ENCODE results near the gene SLC12A9.

Gene SLC12A9

DNA sequence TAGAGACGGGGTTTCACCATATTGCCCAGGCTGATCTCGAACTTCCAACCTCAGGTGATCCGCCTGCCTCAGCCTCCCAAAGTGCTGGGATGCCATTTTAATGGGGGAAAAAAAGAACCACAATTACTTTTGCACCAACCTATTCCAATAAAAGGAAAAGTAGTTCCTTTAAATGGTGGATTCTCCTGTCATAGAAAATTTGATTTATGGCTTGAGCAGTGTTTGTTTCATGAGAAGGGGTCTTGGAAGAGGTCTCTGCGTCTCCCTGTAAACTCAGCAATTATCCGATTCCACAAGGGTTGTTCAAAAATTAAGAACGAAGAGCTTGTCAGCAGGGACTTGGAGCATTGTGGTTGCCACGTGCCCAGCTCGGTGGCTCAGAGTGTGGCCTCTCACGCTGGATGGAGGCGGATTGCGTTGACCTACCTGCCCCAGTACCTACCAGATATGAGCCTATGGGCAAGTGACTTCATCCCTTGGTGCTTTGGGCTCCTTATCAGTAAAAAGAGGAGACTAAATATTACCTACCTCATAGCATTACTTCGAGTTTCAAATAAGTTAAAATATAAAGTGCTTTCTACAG, 11.8 kb downstream of the SLC12A9 start:
- DNase-seq (ENCODE audit: low spot score): no peak

DNA sequence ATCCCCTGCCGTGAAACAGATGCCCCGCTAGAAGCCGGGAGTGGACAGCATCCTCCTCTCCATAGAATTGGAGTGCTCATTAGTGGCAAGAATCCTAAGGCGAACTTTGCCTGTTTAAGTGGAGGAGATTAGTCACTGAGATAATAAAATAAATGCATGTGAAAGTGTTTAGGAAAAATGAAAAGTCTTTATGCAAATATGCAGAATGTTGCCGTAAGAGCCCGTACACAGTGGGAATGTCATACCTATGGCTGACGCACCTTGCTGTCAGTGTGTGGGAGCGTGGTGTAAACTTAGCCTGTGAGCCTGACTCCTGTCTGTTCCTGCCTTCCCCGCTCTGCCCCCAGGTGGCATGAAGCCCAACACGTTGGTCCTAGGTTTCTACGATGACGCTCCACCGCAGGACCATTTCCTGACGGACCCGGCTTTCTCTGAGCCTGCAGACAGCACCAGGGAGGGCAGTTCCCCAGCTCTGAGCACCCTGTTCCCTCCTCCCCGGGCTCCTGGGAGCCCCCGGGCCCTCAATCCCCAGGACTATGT, 12.9 kb downstream of the SLC12A9 start:
- DNase-seq (ENCODE audit: low spot score): no peak

DNA sequence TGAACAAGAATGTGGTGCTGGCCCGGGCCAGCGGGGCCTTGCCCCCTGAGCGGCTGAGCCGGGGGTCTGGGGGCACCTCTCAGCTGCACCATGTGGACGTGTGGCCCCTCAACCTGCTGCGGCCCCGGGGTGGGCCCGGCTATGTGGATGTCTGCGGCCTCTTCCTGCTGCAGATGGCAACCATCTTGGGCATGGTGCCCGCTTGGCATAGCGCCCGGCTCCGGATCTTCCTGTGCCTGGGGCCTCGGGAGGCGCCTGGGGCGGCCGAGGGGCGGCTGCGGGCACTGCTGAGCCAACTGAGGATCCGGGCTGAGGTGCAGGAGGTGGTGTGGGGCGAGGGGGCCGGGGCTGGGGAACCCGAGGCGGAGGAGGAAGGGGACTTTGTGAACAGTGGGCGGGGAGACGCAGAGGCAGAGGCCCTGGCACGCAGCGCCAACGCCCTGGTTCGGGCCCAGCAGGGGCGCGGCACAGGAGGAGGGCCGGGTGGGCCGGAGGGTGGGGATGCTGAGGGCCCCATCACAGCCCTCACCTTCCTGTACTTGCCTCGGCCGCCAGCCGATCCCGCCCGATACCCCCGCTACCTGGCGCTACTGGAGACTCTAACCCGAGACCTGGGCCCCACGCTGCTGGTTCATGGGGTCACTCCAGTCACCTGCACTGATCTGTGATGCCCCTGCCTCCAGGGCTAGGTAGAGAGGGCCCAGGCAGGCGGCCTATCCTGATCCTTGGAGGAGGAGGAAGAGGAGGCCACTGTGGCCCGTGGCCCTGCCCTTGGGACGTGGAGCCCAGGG, 13.6 kb downstream of the SLC12A9 start:
- DNase-seq (ENCODE audit: low spot score): no peak

DNA sequence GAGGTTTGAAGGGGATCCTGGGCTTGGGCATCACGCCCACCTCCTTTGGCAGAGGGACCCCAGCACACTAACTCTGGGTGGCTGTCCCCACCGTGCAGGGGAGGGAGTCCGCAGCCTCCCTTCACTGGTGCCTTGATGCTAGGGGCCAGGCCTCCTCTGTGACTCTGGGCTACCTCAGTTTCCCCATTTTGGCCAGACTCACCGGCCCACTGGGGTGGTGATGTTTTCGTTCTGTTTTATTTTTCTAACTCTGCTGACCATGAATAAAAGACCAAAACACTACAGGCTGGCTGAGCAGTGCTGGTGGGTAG, 14.2 kb downstream of the SLC12A9 start:
- no peak for DNase-seq (ENCODE audit: low spot score)

DNA sequence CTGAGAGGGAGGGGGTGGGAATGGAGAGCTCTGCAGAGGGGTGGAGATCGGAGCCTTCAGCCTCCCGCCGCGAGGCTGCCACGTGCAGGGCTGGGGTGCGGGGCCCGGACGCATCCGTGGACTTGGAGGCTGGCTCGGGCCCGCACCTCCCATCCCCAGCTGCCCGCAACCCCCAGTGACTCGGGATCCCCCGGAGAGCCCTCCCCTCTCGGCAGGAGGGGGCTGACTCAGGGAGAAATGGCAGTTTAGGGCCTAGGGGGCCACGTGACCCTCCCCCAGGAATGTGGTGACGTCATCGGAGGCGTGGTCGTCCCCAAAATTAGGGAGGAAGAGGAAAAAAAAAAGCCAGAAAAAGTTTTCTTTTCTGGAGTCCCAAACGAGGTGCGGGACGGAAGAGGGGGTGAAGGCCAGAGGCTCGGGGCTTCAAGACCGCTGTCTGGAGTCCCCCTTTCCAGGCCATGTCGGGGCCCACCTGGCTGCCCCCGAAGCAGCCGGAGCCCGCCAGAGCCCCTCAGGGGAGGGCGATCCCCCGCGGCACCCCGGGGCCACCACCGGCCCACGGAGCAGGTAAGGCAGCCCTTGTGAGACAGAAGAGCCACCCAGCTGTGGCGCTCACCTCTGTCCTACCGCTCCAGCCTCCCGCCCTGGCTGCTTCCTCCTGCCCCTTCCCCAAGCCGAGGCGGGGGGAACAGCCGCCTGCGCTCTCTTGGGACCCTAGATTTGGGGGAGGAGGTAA, 14.7 kb downstream of the SLC12A9 start, which contains the start of gene TRIP6:
Gene TRIP6, plus strand, starts transcription at position 348 of the 736 bp plus-strand sequence. Its CDS starts 111 bp downstream, at position 459.
- DNase-seq (ENCODE audit: low spot score): no peak

DNA sequence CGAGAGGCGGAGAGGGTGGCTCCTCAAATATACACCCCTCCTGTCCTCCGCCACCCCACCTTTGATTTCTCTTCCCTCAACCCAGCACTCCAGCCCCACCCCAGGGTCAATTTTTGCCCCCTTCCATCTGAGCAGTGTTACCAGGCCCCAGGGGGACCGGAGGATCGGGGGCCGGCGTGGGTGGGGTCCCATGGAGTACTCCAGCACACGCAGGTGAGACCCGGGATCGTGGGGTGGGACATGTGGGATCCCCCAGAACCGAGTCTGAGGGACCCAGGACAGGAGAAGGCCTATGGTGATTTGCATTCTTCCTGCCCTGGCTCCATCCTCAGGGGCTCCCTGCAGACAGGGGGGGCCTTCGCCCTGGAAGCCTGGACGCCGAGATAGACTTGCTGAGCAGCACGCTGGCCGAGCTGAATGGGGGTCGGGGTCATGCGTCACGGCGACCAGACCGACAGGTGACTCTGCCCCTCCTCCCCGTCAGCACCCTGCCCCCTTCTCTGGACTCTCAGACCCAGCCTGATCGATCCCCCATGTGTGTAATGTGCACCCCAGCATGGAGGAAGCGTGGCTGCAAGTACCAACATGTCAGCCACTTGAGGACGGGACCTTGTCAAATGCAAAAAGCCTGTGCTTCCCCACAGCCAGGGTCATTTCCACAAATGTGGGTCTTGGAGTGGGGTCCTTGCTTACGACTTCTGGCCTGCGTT, 15.4 kb downstream of the SLC12A9 start:
- DNase-seq (ENCODE audit: low spot score): no peak

DNA sequence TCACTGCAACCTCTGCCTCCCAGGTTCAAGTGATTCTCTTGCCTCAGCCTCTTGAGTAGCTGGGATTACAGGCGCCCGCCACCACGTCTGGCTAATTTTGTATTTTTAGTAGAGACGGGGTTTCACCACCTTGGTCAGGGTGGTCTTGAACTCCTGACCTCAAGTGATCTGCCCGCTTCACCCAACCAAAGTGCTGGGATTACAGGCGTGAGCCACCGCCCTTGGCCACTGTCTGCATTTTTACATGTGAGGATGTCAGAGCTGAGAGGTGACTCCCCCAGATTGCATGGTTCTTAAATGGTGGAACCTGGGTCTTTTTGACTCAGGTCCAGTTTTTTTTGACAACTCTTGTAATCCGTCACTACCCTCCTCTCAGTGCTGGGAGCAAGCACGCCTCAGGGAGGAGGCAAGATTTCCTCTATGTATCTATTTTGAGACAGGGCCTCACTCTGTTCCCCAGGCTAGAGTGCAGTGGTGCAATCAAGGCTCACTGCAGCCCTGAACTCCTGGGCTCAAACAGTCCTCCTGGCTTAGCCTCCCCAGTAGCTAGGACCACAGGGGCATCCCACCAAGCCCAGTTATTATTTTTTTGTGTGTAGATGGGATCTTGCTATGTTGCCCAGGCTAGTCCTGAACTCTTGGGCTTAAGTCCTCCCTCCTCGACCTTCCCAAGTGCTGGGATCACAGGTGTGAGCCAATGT, 21.2 kb downstream of the SLC12A9 start:
- DNase-seq (ENCODE audit: low spot score): no peak

DNA sequence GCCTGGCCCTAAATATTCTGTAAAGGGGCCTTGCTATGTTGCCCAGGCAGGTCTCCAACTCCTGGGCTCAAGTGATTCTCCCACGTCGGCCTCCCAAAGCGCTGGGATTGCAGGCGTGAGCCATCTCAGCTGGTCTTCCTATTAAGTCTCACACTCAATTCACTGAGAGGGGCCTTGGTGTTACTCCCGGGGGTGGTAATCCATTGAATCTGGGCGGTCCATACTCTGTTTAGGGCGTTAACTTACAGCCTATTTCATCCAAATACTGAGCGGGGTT, 21.7 kb downstream of the SLC12A9 start:
- DNase-seq (ENCODE audit: low spot score): no peak

DNA sequence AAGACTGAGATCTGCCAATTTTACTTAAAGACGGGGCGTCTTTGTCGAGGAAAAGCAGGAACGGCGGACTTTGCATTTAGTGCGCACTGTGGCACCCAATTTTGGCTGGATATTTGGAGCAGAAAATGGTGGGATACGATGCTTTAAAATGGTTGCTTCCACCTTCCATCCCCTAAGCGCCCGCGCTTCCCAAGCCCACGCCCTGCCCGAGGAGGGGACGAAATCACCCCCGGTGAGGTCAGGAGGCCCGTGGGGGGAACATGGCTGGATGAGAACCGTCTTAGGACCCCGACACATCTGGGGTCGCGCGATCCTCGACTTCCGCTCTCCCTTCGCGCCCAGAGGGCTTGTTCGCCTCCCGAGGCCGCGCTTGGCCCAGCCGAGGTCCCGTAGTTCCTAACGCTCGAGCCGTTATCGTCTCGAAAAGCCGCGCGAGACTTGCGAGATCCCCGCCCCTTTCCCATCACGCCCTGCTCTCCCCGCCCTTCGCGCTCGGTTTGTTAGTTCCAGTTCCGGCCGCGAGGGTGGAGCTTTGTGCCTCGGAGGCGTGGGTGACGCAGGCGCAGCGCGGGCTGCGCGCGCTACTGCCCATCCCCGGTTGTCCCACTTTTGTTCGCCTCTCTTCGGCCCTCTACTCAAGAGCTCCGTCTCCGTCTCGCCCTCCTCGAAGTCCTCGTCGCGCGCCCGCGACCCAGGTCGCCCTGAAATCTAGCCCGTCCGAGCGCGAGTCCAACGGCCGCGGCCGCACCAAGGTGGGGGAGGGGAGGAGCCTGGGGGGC, 22.3 kb downstream of the SLC12A9 start, which contains the start of gene SRRT:
Gene SRRT, plus strand, starts transcription at position 527 of the 779 bp plus-strand sequence. CDS start 488 bp downstream, outside the sequence.
- DNase-seq (ENCODE audit: low spot score): peak; percentile 97

DNA sequence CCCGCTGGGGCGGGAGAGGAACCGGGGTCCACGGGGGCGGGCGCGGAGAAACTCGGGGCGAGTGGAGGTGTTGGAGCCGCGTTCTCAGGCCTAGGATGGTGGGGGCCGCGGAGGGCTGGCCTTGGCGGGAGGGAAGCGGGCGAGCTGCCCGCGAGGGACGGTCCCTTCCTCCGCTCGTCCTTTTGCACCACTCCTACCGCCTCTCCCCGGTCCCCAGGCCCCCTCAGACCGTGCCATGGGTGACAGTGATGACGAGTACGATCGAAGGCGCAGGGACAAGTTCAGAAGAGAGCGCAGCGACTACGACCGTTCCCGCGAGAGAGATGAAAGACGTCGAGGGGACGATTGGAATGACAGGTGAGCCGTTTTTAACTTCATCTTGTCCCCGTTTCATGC, 22.8 kb downstream of the SLC12A9 start:
- no peak for DNase-seq (ENCODE audit: low spot score)

DNA sequence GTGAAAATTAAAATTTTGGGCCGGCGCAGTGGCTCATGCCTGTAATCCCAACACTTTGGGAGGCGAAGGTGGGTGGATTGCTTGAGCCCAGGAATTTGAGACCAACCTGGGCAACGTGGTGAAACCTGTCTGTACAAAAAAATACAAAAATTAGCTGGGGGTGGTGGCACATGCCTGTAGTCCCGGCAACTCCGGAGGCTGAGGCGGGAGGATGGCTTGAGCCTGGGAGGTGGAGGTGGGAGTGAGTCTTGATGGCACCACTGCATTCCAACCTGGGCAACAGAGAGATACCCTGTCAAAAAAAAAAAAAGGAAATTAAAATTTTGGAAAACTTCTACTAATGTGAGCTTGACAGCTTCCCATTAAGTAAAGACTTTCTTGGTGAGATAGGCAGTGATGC, 25.5 kb downstream of the SLC12A9 start:
- DNase-seq (ENCODE audit: low spot score): no peak

DNA sequence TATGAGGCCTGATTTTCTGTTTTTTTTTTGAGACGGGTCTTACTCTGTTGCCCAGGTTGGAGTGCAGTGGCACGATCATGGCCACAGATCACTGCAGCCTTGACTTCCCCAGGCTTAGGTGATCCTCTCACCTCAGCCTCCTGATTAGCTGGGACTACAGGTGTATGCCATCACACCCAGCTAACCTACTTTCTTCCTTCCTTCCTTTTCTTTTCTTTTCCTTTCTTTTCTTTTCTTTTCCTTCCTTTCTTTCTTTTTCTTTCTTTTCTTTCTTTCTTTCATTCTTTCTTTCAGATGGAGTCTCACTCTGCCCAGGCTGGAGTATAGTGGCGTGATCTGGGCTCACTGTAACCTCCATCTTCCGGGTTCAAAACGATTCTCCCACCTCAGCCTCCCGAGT, 26.2 kb downstream of the SLC12A9 start:
- no peak for DNase-seq (ENCODE audit: low spot score)

DNA sequence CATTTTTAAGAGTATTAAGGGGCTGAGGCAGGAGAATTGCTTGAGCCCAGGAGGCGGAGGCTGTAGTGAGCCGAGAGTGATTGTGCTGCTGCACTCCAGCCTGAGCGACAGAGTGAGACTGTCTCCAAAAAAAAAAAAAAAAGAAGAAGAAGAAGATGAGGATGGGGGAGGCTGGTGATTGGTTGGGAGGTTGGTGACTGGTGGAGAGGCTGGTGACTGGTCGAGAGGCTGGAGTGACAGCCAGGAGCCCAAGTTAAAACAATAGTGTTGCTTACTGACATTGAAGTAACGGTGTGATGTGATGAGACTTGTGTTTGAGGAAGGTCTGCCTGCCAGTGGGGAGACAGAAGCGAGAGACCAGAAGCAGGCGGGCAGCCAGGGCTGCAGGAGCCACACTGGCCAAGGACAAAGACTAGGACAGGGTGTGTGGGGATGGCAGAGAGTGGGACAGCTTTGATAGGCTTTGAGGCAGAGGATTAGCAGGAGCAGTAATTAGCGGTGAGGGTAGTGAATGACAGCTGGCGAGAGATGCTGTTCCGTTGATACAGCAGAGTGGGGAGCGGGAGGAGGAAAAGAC, 27.3 kb downstream of the SLC12A9 start:
- DNase-seq (ENCODE audit: low spot score): no peak

DNA sequence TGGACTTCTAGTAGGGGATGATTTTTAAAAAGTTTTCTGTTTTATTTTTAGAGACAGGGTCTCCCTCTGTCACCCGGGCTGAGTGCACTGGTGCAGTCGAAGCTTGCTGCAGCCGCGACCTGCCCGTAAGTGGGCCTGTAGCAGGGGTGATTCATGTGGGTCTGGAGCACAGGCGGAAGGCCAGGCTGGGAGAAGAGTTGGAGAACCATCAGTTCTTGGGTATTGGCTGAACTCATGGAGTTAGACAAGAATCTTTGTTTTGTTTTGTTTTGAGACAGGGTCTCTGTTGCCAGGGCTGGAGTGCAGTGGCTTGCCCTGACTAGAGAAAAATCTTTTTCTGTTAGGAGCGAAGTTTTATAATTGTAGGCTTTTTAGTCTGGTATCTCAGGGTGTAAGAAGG, 28.1 kb downstream of the SLC12A9 start:
- DNase-seq (ENCODE audit: low spot score): no peak

DNA sequence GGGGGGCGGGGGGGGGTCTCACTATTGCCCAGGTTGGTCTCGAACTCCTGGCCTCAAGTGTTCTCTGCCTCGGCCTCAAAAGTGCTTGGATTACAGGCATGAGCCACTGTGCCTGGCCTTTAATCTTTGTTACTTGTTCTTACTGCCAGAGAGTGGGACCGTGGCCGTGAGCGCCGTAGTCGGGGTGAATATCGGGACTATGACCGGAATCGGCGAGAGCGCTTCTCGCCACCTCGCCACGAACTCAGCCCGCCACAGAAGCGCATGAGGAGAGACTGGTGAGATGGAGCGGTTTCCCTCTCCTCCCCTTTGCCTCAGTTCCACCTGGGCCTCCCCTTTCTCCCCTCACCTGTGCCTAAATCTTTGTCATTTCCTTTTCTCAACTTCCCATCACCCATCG, 28.6 kb downstream of the SLC12A9 start:
- no peak for DNase-seq (ENCODE audit: low spot score)

DNA sequence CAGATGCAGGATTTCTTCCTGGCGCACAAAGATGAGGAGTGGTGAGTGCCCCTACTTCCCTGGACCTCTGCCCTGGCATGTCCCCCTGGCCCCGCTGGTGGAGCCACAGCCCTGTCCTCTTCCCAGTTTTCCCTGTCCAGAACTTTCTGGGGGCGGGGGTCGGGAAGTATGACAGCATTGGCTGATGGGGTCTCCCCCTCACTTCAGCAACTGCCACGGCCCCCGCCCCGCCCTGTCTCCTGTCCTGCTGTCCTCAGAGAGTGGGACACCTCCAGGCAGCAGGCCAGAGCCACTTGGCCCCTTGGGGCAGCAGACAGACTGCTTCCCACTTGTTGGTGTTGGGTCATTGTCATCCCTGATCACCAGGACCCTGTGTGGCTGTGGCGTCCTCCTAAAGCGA, 29.7 kb downstream of the SLC12A9 start:
- no peak for DNase-seq (ENCODE audit: low spot score)

DNA sequence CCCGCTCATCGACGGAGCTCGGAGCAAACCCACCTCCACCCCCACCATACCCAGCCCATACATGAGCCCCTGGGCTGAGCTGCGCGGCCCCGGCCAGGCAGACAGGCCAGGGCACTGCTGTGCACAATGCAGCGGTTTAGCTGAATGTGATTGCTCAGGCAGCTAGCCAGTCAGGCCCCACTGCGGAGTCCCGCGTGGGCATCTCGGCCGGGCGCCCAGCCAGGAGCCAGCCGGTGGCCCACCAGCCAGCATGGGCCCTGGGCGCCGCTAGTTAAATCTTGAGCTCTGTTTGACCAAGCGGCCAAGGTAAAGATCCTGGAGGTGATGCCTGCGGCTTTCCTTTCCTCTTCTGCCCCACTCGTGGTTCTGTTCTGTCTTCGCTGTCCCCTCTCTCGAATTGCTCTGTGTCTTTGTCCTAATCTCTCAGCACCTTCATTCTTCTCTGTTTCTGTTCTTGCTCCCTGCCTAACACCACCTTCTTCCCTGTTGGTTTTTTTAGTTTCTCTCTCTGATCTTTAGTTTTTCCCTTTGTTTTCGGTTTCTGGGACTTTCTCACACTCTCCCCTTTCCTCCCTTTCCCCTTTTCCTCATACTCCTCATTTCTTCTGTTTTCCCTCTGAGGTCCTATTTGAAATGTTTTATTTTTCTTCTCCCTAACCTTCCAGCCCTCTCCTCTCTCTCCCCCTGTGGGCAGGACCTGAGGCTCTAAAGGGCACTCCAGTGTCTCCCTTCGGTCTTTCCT, 30.4 kb downstream of the SLC12A9 start:
- no peak for DNase-seq (ENCODE audit: low spot score)

DNA sequence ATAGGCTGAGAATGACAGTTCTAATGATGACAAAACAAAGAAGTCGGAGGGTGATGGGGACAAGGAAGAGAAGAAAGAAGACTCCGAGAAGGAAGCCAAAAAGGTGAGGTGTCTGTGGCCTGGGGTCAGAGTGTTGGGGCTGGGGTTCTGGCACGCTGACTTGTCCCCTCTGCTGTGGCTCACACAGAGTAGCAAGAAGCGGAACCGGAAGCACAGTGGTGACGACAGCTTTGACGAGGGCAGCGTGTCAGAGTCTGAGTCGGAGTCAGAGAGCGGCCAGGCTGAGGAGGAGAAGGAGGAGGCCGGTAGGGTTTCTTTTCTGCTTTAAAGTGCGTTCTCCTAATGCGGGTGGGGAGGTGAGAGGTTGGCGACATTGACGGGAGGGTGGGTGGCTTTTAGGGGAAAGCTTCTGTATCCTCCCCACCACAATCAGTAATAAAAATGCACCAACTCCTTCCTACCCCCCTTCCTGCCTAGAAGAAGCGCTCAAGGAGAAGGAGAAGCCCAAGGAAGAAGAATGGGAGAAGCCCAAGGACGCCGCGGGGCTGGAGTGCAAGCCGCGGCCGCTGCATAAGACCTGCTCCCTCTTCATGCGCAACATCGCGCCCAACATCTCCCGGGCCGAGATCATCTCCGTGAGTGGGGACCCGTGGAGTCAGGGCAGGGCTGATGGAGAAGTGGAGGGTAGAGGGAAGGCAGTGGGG, 32.4 kb downstream of the SLC12A9 start:
- no peak for DNase-seq (ENCODE audit: low spot score)

DNA sequence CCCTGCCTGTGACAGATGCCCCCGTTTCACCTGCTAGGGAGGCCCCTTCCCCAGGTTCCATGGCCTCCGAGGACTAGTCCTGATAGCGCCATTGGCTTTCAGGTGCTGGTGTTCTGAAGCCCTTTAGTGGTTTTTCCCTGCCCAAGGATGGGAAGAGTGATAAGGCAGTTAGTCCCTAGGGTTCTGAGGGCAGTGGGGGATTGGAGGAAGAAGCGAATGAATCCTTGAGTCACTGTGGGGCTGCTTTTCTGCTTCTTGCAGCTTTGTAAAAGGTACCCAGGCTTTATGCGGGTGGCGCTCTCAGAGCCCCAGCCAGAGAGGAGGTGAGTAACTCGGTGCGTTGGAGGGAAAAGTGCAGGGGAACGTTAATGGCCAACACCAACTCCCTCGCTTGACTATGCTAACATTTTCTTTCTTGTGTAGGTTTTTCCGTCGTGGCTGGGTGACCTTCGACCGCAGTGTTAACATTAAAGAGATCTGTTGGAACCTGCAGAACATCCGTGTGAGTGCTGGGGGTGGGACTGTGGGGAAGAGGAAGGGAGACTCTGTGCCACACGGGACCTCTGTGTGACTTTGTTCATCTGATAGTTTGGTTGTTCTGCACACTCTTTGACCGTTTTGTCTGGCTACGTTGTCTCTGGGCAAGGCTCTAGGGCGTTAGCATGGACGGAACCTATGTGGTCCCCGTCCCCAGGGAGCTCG, 33.1 kb downstream of the SLC12A9 start:
- DNase-seq (ENCODE audit: low spot score): no peak
